HG03469 (cell line): Measurements from ENCODE around the gene ARHGEF4.

Source experiments
- ATAC-seq: cut with Tn5 transposase; IDR thresholded peaks from one replicate; pipeline ENCODE4 v1.9.1; 2021; ENCODE audit warnings: mild to moderate bottlenecking, moderate library complexity, moderate number of reproducible peaks; ENCODE audit not compliant: unreplicated experiment

Gene ARHGEF4

DNA sequence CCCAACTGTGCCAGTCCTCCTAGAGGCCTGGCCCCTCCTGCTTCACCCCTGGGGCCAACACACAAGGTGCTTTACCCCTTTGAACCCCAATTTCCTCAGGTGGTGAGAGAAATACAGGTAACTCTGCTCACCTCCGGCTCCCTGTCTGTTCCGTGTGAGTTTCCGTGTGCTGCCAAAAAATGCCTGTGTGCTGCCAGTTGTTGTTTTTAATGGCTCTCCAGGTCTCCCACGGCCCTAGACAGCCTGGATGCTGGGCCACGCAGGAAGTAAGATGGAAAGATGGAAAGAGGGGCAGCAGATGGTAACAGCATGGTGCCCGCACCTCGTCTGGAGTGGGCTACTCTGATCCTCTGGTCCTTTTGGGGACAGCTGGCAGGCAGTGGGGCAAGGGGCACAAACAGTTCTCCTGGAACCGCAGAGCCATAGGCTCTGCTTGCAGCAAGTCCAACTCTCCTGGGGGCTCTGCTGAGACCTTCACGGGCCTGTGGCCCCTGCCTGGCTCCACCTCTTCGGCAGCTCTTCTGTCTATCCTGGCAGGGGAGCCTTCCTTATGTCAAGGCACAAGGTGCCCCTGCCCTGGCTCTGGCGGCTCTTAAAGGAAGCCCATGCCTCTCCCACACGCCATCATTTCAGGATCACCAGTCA lies 4.3 kb upstream of the ARHGEF4 start:
- ATAC-seq = no peak

GRCh38 chr2:130834091-130834930 lies 2.4 kb upstream of the ARHGEF4 start:
- no peak for ATAC-seq

- no peak for ATAC-seq
Observed at GRCh38 chr2:130834931-130835765, 1.6 kb upstream of the ARHGEF4 start.

DNA sequence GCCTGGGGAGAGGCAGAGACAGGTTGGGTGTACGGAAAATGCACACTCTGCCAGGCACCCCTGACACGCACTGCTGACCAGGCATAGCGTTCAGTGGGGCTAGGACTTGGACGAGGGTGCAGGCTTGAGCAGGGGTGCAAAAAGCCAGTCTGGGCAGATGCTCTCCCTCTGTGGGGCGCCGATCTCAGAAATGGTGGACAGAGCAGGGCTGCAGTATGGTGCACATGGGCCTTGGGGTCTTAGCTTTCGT lies 1.0 kb upstream of the ARHGEF4 start:
- ATAC-seq = no peak

DNA sequence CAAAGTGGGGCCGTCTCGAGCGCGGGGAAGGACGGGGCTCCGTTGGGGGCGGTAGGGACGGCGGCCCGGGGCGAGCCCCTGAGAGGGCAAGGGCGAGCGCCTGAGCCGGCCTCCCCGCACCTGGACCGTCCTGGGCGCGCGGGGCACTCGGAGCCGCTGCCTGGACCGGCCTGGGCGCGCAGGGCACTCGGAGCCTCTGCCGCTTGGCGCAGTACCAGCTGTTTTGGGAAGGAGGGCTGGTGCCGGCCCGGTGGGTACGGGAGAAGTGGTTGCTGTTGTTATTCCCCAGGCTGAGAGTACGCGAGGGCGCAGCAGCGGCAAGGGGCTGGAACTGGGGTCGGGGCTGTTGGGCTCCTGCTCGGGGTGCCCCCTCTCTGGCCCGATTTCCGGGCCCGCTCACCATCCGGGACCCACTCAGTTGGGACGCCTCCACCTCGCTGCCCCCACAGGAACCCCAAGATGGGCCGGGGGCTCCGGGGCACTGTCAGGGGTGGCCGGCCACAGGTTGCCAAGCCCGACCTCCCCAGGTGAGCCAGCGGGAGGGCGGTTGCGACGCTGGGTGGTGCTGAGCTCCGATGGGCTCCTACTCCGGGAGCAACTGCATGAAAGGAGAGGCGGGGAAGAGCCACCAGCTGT lies 579 bp downstream of the ARHGEF4 start:
- ATAC-seq = no peak

- no peak for ATAC-seq
Observed at GRCh38 chr2:130837811-130838565, 1.3 kb downstream of the ARHGEF4 start.

- no peak for ATAC-seq
Observed at GRCh38 chr2:130839011-130839780, 2.5 kb downstream of the ARHGEF4 start.

- no peak for ATAC-seq
Observed at GRCh38 chr2:130840506-130840905, 3.8 kb downstream of the ARHGEF4 start.

- no peak for ATAC-seq
Observed at GRCh38 chr2:130841741-130842365, 5.1 kb downstream of the ARHGEF4 start.

DNA sequence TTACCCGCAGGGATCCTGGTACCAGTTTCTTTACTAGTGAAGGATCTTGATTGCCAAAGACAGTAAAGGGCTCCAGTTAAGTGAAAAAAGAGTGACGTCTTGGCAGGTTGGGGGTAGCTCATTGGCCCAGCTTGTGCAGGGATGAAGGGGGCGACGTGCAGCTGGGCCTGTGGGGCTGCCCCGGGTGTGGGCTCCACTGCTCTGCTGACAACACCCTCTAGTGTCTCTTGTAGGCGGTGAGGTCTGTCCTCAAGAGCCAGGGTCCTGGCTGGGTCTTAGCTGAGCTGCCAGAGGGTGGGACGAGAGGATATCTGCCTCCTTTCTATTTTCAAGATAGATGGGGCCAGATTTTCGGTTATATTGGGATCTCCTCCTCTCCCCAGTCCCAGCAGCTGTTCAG lies 6.1 kb downstream of the ARHGEF4 start:
- no peak for ATAC-seq

DNA sequence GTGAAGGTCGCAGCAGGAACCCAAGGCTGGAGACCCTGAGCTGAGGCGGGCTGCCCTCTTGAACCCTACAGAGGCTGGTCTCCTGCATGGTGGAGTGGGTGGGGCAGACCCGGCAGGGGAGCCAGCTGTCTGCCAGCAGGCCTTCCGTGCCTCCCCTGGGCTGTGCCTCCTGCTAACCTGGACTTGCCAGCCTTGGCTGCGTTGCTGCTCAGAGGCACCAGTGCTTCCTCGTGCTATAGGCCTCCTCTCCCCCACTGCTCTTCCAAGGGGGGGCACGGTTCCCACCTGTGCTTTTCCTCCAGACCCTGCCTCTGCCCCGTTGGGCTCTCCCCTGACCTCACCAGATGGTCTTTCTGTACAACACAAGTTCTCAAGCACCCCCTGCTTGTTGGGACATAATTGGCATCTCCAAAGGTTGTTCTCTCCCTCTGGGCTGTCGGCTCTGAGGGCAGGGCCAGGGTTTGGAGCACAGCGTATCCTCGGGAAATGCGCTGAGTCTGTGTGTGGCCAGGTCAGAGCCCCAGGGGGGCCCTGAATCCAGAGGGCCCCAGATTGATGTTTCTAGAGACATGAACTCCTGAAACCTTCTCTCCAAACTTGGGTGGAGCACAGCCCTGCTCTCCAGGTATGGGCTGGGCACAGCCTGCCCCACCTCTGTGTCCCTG lies 6.7 kb downstream of the ARHGEF4 start:
- no peak for ATAC-seq

DNA sequence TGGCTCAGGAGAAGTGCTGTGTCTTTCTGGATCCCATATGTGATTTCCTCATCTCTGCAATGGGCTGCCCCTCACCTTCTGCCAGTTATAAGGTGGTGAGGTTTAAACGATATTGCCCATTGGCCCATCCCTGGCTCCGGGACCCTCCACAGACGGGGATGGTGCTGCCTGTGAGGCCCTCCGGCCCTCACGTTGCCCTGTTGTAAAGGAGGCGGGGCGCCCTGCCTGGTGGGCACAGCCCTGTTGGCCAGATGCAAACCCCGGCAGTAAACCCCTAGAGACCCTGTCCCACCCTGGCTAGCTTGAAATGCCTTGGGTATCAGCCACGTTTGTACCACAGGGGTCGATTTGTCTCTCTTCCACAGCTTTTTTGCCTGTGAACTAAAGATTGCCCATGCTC lies 7.4 kb downstream of the ARHGEF4 start:
- no peak for ATAC-seq

- no peak for ATAC-seq
Observed at GRCh38 chr2:130845505-130846085, 8.9 kb downstream of the ARHGEF4 start.

DNA sequence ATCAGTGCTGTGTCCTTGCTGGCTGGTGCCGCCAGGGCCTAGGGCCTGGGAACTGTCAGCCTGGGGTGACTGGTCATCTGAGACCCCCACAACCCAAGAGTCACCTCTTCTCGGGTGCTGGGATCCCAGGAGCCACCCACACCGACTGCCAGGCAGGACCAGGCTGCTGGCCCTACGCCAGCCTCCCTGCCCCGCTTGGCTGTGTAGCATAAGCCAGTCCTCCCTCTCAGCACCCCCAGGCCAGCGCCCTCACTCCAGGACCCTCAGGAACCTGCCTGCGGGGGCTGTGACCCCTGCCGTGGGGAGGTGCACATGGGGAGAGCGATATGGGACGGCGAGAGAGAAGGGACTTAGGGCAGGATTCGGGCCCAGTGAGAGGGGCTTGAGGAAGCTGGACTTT lies 9.5 kb downstream of the ARHGEF4 start:
- ATAC-seq = no peak

DNA sequence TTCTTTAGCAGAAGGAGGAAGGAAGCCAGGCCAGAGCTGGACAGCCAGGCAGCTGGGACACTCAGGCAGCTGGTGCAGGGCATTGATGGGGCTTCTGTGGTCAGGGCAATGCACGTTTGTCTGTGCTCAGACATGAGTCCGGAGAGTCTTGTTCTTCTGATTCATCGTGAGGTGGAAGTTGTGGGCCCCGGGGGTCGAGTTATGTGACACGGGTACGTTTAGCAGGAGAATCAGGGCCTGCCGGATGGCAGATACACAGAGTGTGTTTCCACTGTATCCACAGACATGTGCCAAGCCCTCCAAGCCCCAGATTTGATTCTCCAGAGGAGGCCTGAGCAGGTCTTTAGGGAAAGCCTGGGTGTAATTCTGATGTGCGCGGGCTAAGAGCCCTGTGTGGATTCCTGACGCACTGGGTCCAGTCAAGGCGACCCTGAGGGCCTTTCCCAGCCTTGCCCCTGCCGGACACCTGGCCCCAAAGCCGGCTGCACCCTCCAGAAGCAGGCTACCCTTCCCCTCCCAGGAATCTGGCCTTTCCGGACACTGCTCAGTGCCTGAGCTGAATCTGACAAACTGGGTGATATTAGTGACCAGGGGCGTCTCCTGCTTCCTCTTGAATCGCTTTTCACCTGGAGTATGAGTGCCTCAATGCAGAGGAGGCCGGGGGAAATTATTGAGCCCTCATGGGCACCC lies 10.1 kb downstream of the ARHGEF4 start:
- no peak for ATAC-seq

DNA sequence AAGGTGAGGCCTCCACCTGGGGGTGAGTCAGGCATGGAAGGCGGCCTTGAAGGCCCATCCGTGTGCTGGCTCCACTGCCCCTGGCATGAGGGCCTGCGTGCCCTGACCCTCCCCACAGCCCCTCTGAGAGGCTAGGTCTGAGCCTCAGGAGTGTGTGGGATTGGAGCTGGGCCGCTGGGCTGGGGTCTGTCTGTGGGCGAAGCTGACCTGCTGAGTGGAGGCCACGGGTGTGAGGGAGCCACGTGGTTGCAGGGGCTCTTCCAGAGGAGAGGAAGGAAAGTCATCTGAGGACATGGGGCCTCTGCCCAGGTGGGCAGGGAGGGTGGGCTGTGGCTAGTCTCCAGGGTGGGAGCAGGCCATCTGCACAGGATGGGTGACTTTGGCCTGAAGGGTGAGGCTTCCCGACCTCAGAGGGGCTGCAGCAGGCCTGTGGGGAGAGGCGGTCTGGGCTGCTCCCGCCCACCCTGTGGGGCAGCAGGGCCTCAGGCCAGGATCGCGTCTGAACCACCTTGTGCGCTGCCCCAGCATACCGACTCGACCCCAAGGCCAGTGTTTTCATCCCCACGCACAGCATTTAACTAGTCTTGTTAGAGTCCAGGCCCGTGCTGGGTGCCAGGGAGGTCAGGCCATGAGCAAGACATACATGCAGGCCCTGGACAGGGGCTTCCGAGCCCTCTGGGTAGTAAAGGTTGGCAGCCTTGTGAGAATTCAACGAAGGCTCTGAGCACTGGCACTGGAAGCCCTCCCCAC lies 11.2 kb downstream of the ARHGEF4 start:
- ATAC-seq = no peak

- no peak for ATAC-seq
Observed at GRCh38 chr2:130848526-130849210, 12.0 kb downstream of the ARHGEF4 start.
